Activated CD8-positive, alpha-beta memory T cell treated with anti-CD3 and anti-CD28 coated beads for 36 hours (primary cell): Measurements from ENCODE around the gene LGALS1. TPM values are rescaled to one million over a fixed set of nuclear protein-coding genes. Genes with fewer than 3 reads are reported as not detected.

ENCODE experiments used
- CTCF ChIA-PET: fragments of 350-600 bp; sonication (Branson Sonifier 250); formaldehyde crosslinking; loops from one replicate; lab custom pipeline; 2021; ENCODE audit warnings: antibody characterized with exemption; lab: Charles Lee
- POLR2A ChIA-PET: fragments of 350-600 bp; sonication (Branson Sonifier 250); formaldehyde crosslinking; loops from one replicate; lab custom pipeline; 2021; ENCODE audit warnings: antibody characterized with exemption; lab: Charles Lee
- total RNA-seq, 2 experiments: library from RNA; stranded (reverse); gene quantifications; one replicate each; pipeline ENCODE4 v1.2.3, GENCODE V29; 2021

LGALS1 gene
- 100 to 1,000 TPM; 278 to 297 TPM for total RNA-seq

GRCh38 chr22:37674951-37675929 is at the start of gene LGALS1:
Gene LGALS1, plus strand, starts transcription at chr22:37675636. Its CDS starts 67 bp downstream, at chr22:37675703.
- CTCF ChIA-PET, result interaction anchor here (0.6 to 21.6 kb wide), 11 partner anchors 11 to 72 kb away, joined by 3 to 239 read pairs (median 4); partner anchors contain the start of genes NOL12, PDXP and SH3BP1
- POLR2A ChIA-PET, result interaction anchor here (0.6 to 3.1 kb wide), 10 partner anchors 14 to 133 kb away, joined by 3 to 23 read pairs (median 4); partner anchors contain the start of genes GCAT, GGA1 and PDXP

GRCh38 chr22:37625737-37626136 is 49.7 kb upstream of the LGALS1 start:
- ChIA-PET CTCF (interaction anchor here (1.8 to 14.6 kb wide), 3 partner anchors 14 to 57 kb away, joined by 4 to 208 read pairs (median 71); partner anchors contain the start of genes NOL12 and SH3BP1), POLR2A (interaction anchor here (1.5 kb wide), 1 partner anchor 17 kb away, joined by 4 read pairs; no protein-coding TSS in a partner anchor)

GRCh38 chr22:37626144-37626543 is 49.3 kb upstream of the LGALS1 start:
- POLR2A ChIA-PET, result interaction anchor here (1.5 kb wide), 1 partner anchor 17 kb away, joined by 4 read pairs; no protein-coding TSS in a partner anchor

GRCh38 chr22:37626556-37627075 is 48.8 kb upstream of the LGALS1 start:
- ChIA-PET CTCF (interaction anchor here (1.2 to 14.6 kb wide), 4 partner anchors 8 to 56 kb away, joined by 4 to 208 read pairs (median 40); partner anchors contain the start of genes GGA1, NOL12 and SH3BP1), POLR2A (interaction anchor here (0.5 to 1.7 kb wide), 5 partner anchors 11 to 1237 kb away, joined by 3 to 6 read pairs (median 4); no protein-coding TSS in a partner anchor)

More at GRCh38 chr22:37626144-37626543, 49.3 kb upstream of the LGALS1 start:
- CTCF ChIA-PET, result interaction anchor here (1.8 to 14.6 kb wide), 3 partner anchors 14 to 57 kb away, joined by 4 to 208 read pairs (median 71); partner anchors contain the start of genes NOL12 and SH3BP1

GRCh38 chr22:37627121-37627520 is 48.3 kb upstream of the LGALS1 start:
- CTCF ChIA-PET, result interaction anchor here (1.2 to 14.6 kb wide), 4 partner anchors 9 to 56 kb away, joined by 4 to 208 read pairs (median 40); partner anchors contain the start of genes GGA1, NOL12 and SH3BP1
- POLR2A ChIA-PET, result interaction anchor here (0.5 to 1.7 kb wide), 7 partner anchors 10 to 1237 kb away, joined by 3 to 8 read pairs (median 5); partner anchors contain the start of gene SH3BP1

- ChIA-PET CTCF (interaction anchor here (1.2 to 14.6 kb wide), 5 partner anchors 9 to 55 kb away, joined by 3 to 208 read pairs (median 9); partner anchors contain the start of genes GGA1, NOL12 and SH3BP1), POLR2A (interaction anchor here (0.6 to 1.7 kb wide), 6 partner anchors 10 to 1236 kb away, joined by 3 to 8 read pairs (median 6); partner anchors contain the start of gene SH3BP1)
Observed at GRCh38 chr22:37627545-37627944, 47.9 kb upstream of the LGALS1 start.

- POLR2A ChIA-PET, result no interaction called here
- CTCF ChIA-PET, result interaction anchor here (1.4 to 14.6 kb wide), 3 partner anchors 11 to 29 kb away, joined by 3 to 208 read pairs (median 9); partner anchors contain the start of genes GGA1 and SH3BP1
Observed at GRCh38 chr22:37628830-37629229, 46.6 kb upstream of the LGALS1 start.

GRCh38 chr22:37629928-37630327 is 45.5 kb upstream of the LGALS1 start:
- POLR2A ChIA-PET, result no interaction called here
- CTCF ChIA-PET, result interaction anchor here (1.6 to 14.6 kb wide), 2 partner anchors 10 to 52 kb away, joined by 4 to 208 read pairs; partner anchors contain the start of gene SH3BP1

GRCh38 chr22:37630839-37631435 is 44.5 kb upstream of the LGALS1 start:
- ChIA-PET CTCF (interaction anchor here (1.6 to 14.6 kb wide), 2 partner anchors 9 to 51 kb away, joined by 4 to 208 read pairs; partner anchors contain the start of gene SH3BP1), POLR2A (interaction anchor here (0.5 to 2.4 kb wide), 2 partner anchors 12 to 21 kb away, joined by 8 to 11 read pairs; no protein-coding TSS in a partner anchor)

- ChIA-PET CTCF (interaction anchor here (0.5 to 14.6 kb wide), 7 partner anchors 8 to 51 kb away, joined by 3 to 208 read pairs (median 5); partner anchors contain the start of genes GGA1 and SH3BP1), POLR2A (interaction anchor here (0.5 to 2.9 kb wide), 5 partner anchors 11 to 43 kb away, joined by 3 to 26 read pairs (median 8); partner anchors contain the start of gene GGA1)
Observed at GRCh38 chr22:37631448-37632173, 43.8 kb upstream of the LGALS1 start.

GRCh38 chr22:37632174-37633088 is 43.0 kb upstream of the LGALS1 start:
- ChIA-PET POLR2A (interaction anchor here (1.3 to 2.9 kb wide), 6 partner anchors 10 to 42 kb away, joined by 3 to 26 read pairs (median 4); partner anchors contain the start of genes GGA1 and PDXP), CTCF (interaction anchor here (0.6 to 14.6 kb wide), 9 partner anchors 8 to 232 kb away, joined by 3 to 208 read pairs (median 4); partner anchors contain the start of genes GGA1, NOL12, PDXP and SH3BP1)

- ChIA-PET CTCF (interaction anchor here (0.6 to 14.6 kb wide), 13 partner anchors 5 to 673 kb away, joined by 3 to 208 read pairs (median 5); partner anchors contain the start of genes GGA1, NOL12, PDXP and SH3BP1), POLR2A (interaction anchor here (1.3 to 2.9 kb wide), 6 partner anchors 10 to 42 kb away, joined by 3 to 26 read pairs (median 4); partner anchors contain the start of genes GGA1 and PDXP)
Observed at GRCh38 chr22:37633089-37633624, 42.3 kb upstream of the LGALS1 start.

- ChIA-PET POLR2A (interaction anchor here (0.6 to 2.9 kb wide), 9 partner anchors 9 to 272 kb away, joined by 3 to 26 read pairs (median 4); partner anchors contain the start of genes GGA1, LGALS1 and PDXP), CTCF (interaction anchor here (0.6 to 14.6 kb wide), 14 partner anchors 6 to 672 kb away, joined by 3 to 208 read pairs (median 5); partner anchors contain the start of genes GGA1, NOL12, PDXP and SH3BP1)
Observed at GRCh38 chr22:37633625-37634416, 41.6 kb upstream of the LGALS1 start.

GRCh38 chr22:37634417-37634924 is 41.0 kb upstream of the LGALS1 start:
- ChIA-PET CTCF (interaction anchor here (0.6 to 14.6 kb wide), 11 partner anchors 5 to 301 kb away, joined by 3 to 208 read pairs (median 5); partner anchors contain the start of genes GGA1, PDXP and SH3BP1), POLR2A (interaction anchor here (0.6 to 2.9 kb wide), 6 partner anchors 8 to 271 kb away, joined by 3 to 26 read pairs (median 4); partner anchors contain the start of genes GGA1, LGALS1 and PDXP)
